GM21526 (cell line): ENCODE data around the gene PLEKHA1.

Experiments
- ATAC-seq: cut with Tn5 transposase; IDR thresholded peaks from one replicate; pipeline ENCODE4 v1.9.1; 2021; ENCODE audit warnings: moderate library complexity; ENCODE audit not compliant: unreplicated experiment, low FRiP score

PLEKHA1 gene

DNA sequence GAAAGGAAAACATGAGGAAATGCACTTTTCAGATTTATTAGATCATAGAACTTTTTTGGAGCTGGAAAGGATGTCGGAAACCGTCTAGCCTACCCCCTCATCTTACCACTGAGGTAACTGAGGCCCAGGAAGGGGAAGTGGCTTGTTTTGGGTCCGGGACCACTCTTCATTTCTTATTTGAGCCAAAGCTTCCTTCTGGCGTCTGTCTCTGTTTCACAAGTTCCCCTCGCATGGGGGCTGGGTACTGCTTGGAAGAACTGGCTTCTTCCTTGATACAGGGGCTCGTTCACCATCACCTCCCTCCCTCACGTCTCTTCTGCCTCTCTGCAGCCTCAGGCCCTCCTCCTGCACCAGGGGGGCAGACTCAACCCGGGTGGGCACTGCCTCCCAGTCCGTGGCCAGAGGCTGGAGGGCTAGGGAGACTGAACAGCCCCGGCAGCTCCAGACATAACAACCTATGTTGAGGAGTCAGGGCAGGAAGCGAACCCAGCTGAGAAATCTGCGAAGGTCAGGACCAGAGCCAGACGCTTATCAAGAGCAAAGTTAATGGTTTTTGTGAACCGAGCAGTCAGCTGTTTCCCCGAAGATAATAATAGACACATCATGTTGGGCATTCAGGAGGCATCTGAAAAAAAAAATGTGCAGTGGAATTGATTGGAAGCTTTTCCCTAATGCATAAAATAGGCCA is 99.8 kb downstream of the PLEKHA1 start:
- no peak for ATAC-seq

GRCh38 chr10:122475100-122475499 is 100.6 kb downstream of the PLEKHA1 start:
- no peak for ATAC-seq

GRCh38 chr10:122475591-122476332 is 101.3 kb downstream of the PLEKHA1 start:
- ATAC-seq: no peak

DNA sequence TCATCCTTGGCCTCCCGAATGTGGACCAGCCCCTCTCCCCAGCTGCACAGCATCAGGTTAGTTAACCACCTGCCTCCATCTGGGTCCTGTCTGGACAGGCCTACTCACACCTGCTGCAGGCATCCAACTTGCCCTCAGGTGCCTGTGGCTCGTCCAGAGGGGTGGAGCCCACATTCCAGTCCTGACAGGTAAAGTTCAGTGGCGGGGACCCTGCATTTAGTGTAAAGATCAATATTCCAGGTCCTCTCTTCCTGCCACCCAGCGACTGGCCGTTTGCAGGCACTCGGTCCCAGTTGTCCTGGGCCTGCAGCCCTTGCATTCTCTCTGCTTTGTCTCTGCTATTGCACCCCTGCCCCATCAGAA is 101.8 kb downstream of the PLEKHA1 start:
- ATAC-seq: no peak

GRCh38 chr10:122477436-122477835 is 102.9 kb downstream of the PLEKHA1 start:
- ATAC-seq: no peak

DNA sequence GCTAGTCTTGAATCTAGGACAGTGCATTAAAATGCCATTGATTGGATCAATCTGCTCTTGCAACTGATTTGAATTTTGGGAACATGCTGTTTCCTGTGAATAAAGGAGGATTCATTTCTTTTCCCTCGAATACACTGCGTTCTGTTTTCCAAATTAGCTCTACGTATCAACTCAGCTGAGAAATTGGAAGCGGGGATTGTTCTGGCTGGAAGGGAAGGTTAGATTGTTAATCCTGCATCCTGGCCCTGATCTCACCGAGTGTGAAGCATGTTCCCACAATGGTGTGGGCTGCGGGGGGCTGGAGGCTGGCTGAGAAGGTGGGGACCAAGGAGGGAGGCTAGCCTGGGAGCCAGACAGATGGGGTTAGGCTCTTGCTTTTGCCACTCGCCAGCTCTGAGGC is 104.5 kb downstream of the PLEKHA1 start:
- ATAC-seq: no peak

- ATAC-seq: no peak
These were observed 105.8 kb downstream of the PLEKHA1 start for GRCh38 chr10:122480146-122480833.

DNA sequence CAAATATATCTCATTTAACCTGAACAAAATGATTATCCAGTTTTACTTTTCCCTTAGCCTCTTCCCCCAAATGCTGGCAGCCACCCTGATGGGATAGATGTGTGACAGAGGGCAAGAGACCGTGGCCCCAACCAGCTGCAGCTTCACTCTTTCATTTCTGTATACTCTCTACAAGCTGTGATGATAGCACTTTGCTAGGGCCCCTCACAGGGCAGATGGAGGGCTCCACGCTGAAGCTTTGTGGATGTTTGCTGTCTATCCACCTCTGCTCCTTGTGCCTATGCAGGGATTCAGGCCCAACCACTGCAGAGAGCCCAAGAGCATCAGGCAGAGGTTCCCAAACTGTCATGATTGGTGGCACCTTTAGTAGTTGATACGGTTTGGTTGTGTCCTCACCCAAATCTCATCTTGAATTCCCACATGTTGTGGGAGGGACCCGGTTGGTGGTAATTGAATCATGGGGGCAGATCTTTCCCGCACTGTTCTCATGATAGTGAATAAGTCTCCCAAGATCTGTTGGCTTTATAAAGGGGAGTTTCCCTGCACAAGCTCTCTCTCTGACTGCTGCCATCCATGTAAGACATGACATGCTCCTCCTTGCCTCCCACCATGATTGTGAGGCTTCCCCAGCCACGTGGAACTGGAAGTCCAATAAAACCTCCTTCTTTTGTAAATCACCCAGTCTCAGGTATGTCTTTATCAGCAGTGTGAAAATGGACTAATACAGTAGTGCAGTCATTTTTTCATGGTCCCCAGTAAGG is 107.0 kb downstream of the PLEKHA1 start:
- ATAC-seq: no peak
